GM18868 (cell line): Measurements from ENCODE around the gene TRABD2B.

Experiments used
- ATAC-seq: cut with Tn5 transposase; IDR thresholded peaks from one replicate; pipeline ENCODE4 v1.9.1; 2021; ENCODE audit warnings: mild to moderate bottlenecking, moderate library complexity; ENCODE audit not compliant: unreplicated experiment

The TRABD2B gene

GRCh38 chr1:47711848-47712492 lies 285.2 kb downstream of the TRABD2B start:
- ATAC-seq: no peak

DNA sequence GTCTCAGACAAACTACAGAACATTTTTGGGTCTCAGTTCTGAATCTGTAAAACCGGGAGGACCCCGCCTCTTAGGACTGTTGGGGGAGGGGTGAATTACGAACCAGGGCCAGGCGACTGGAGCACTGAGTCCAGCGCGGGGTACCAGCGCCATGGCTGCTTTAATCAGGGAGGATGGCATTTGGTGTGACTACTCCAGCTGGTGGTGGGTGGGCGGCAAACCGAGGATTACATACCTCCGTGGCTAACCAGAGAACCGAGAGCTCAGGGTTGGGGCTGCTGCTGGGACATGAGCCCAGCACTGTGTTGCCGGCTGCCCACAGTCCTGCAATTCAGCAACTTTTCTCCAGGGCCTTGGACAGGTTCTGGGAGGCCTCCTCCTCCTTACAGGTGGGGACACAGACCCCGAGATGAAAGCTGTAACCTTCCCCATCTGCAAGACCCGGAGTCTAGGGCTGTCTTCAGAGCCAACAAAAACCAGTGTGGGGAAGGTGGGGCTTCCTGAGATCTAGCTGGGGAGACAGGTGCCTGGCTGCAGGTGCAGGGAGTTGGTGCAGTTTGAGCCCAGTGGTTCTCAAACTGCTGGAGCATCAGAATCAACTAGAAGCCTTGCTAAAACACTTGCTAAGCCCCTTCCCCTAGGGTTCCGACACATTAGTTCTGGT lies 285.9 kb downstream of the TRABD2B start:
- ATAC-seq: no peak
